ENCODE results near the gene PLEKHJ1. TPM values are rescaled to one million over a fixed set of nuclear protein-coding genes. Genes with fewer than 3 reads are reported as not detected.
"Not testable (repeated sequence)": the region's sequence is repeated elsewhere in the genome, so short reads cannot be mapped to it uniquely, and the experiment has no call there.

Gene PLEKHJ1
- total RNA-seq: 10 to 100 TPM; 34.3 to 50.8 (median 39.6) TPM
- 100 to 1,000 TPM in 1 of 2 donors, 10 to 100 TPM in 1; 90.8 to 101 TPM for polyA plus RNA-seq

GRCh38 chr19:2236314-2237050 is at the start of gene PLEKHJ1, which contains the start of gene SF3A2:
TSS of gene PLEKHJ1 (minus strand) at chr19:2236329. CDS start at chr19:2236248, 81 bp downstream.
TSS of gene SF3A2 (plus strand) at chr19:2236824. CDS start at chr19:2243419, 6,595 bp downstream.
- FAIRE-seq (no peak), DNase-seq (peak; percentile 95 to 100 (median 98)), ATAC-seq (peak; percentile 86 to 94 (median 87))
- H3K4me3 ChIP-seq: peak within 1 kb of the TSS; percentile 82 to 96 (median 94)
- intact Hi-C loops (cut with DNase I): loop anchor here in 1 of 3 donors (5.0 to 10.0 kb wide), 2 partner anchors 36 to 82 kb away; partner anchors contain the start of gene AP3D1
- WGBS, 2 donors: 0 to 1% methylated on average over 63 to 80 of the region's 80 CpGs
- peaks cover 0 to 10% (median 0%) of the 10 kb centered on the region in 3 donors for H3K36me3 ChIP-seq
- TF ChIP-seq CTCF (IDR thresholded peaks at IDR 0.05): peak; percentile 95 to 99 (median 98)
- no peaks in the 10 kb centered on the region for H3K27me3 ChIP-seq
- peak within 1 kb of the TSS; percentile 96 to 100 (median 98) for H3K27ac ChIP-seq
- peaks cover 12 to 44% (median 36%) of the 10 kb centered on the region in 3 donors for H3K4me1 ChIP-seq
- no peaks in the 10 kb centered on the region for H3K9me3 ChIP-seq

GRCh38 chr19:2283835-2284507 is 47.8 kb upstream of the PLEKHJ1 start:
- peaks cover 0 to 5% (median 0%) of the 10 kb centered on the region in 3 donors for H3K4me1 ChIP-seq
- no peaks in the 10 kb centered on the region for H3K9me3 ChIP-seq
- DNase-seq (no peak), FAIRE-seq (no peak), ATAC-seq (no peak)
- no peak for TF ChIP-seq CTCF (IDR thresholded peaks at IDR 0.05)
- H3K27me3 ChIP-seq: no peaks in the 10 kb centered on the region
- intact Hi-C loops (cut with DNase I): no loop called here
- H3K4me3 ChIP-seq: no peak overlapping the region
- WGBS, 2 donors: 95 to 98% methylated on average over 8 of the region's 8 CpGs
- H3K27ac ChIP-seq: no peak overlapping the region
- no peaks in the 10 kb centered on the region for H3K36me3 ChIP-seq

GRCh38 chr19:2282862-2283237 is 46.7 kb upstream of the PLEKHJ1 start:
- no peaks in the 10 kb centered on the region for H3K27me3 ChIP-seq
- no peaks in the 10 kb centered on the region for H3K36me3 ChIP-seq
- H3K27ac ChIP-seq: no peak overlapping the region
- no peak for TF ChIP-seq CTCF (IDR thresholded peaks at IDR 0.05)
- peaks cover 0 to 5% (median 0%) of the 10 kb centered on the region in 3 donors for H3K4me1 ChIP-seq
- DNase-seq (no peak), FAIRE-seq (no peak), ATAC-seq (no peak)
- intact Hi-C loops (cut with DNase I): no loop called here
- no peak overlapping the region for H3K4me3 ChIP-seq
- 69 to 70% methylated on average over 11 of the region's 11 CpGs for WGBS, 2 donors
- H3K9me3 ChIP-seq: no peaks in the 10 kb centered on the region

GRCh38 chr19:2282062-2282861 is 46.1 kb upstream of the PLEKHJ1 start, which contains the start of gene PEAK3:
TSS of gene PEAK3 (minus strand) at chr19:2282175. CDS start at chr19:2280931, 1,244 bp downstream.
- intact Hi-C loops (cut with DNase I): no loop called here
- 42 to 44% methylated on average over 41 of the region's 41 CpGs for WGBS, 2 donors
- no peak for TF ChIP-seq CTCF (IDR thresholded peaks at IDR 0.05)
- Histone ChIP-seq H3K27ac (peak within 1 kb of the TSS in 1 of 4 donors; percentile 22), H3K4me3 (peak within 1 kb of the TSS in 1 of 4 donors; percentile 29), H3K9me3 (no peaks in the 10 kb centered on the region), H3K36me3 (no peaks in the 10 kb centered on the region), H3K27me3 (no peaks in the 10 kb centered on the region), H3K4me1 (peaks cover 0 to 5% (median 0%) of the 10 kb centered on the region in 3 donors)
- ATAC-seq (peak in 3 of 4 donors; percentile 58 to 80 (median 75)), FAIRE-seq (no peak), DNase-seq (peak in 2 of 6 donors; percentile 70)

GRCh38 chr19:2281265-2282061 is 45.3 kb upstream of the PLEKHJ1 start:
- 40 to 53% methylated on average over 14 to 16 of the region's 16 CpGs for WGBS, 2 donors
- Histone ChIP-seq H3K4me3 (peak overlapping the region in 1 of 4 donors; percentile 29), H3K27ac (peak overlapping the region in 1 of 4 donors; percentile 22)
- H3K36me3 ChIP-seq; H3K9me3 ChIP-seq; H3K4me1 ChIP-seq; intact Hi-C loops (cut with DNase I); DNase-seq; FAIRE-seq; H3K27me3 ChIP-seq: not testable (repeated sequence)
- peak in 2 of 4 donors; percentile 6 to 31 for ATAC-seq

Data from pancreas (tissue), 10 donors.